ENCODE results near the gene BCAN. TPM values are rescaled to one million over a fixed set of nuclear protein-coding genes. Genes with fewer than 3 reads are reported as not detected.

Gene BCAN
- total and polyA plus RNA-seq, 2 of the 4 experiments (the other 2 are of a cell fraction), result 0.07 TPM; not detected in 1

Other genes starting within 250 kb of the BCAN start
- 2.9 and 3.6 TPM in 2 replicates for gene MEF2D, start 141.3 kb upstream of the BCAN start, total RNA-seq (2012; rRNA removed)
- 20.0 and 25.0 TPM in 2 replicates for gene MEF2D, start 141.3 kb upstream of the BCAN start, polyA plus RNA-seq (2012; rRNA removed)
- gene IQGAP3, start 69.6 kb upstream of the BCAN start, total RNA-seq (2012; rRNA removed), result 13.6 TPM in 2 replicates
- gene IQGAP3, start 69.6 kb upstream of the BCAN start, polyA plus RNA-seq (2012; rRNA removed), result 12.5 and 14.9 TPM in 2 replicates
- gene TTC24, start 62.4 kb upstream of the BCAN start, total RNA-seq (2012; rRNA removed), result not detected in 2 replicates
- not detected in 2 replicates for gene TTC24, start 62.4 kb upstream of the BCAN start, polyA plus RNA-seq (2012; rRNA removed)
- 70.3 and 74.2 TPM in 2 replicates for gene NAXE, start 50.3 kb upstream of the BCAN start, total RNA-seq (2012; rRNA removed)
- gene NAXE, start 50.3 kb upstream of the BCAN start, polyA plus RNA-seq (2012; rRNA removed), result 60.6 and 61.0 TPM in 2 replicates
- gene GPATCH4, start 40.6 kb upstream of the BCAN start, total RNA-seq (2012; rRNA removed), result 30.8 and 41.8 TPM in 2 replicates
- 26.6 and 32.6 TPM in 2 replicates for gene GPATCH4, start 40.6 kb upstream of the BCAN start, polyA plus RNA-seq (2012; rRNA removed)
- not detected in 2 replicates for gene HAPLN2, start 22.7 kb upstream of the BCAN start, total RNA-seq (2012; rRNA removed)
- not detected in 2 replicates for gene HAPLN2, start 22.7 kb upstream of the BCAN start, polyA plus RNA-seq (2012; rRNA removed)
- 40.1 and 46.1 TPM in 2 replicates for gene NES, start 35.3 kb downstream of the BCAN start, total RNA-seq (2012; rRNA removed)
- 25.3 and 26.7 TPM in 2 replicates for gene NES, start 35.3 kb downstream of the BCAN start, polyA plus RNA-seq (2012; rRNA removed)
- 6.1 and 6.3 TPM in 2 replicates for gene CRABP2, start 63.5 kb downstream of the BCAN start, total RNA-seq (2012; rRNA removed)
- 12.2 and 15.7 TPM in 2 replicates for gene CRABP2, start 63.5 kb downstream of the BCAN start, polyA plus RNA-seq (2012; rRNA removed)
- 2.3 and 3.1 TPM in 2 replicates for gene METTL25B, start 86.4 kb downstream of the BCAN start, total RNA-seq (2012; rRNA removed)
- 9.6 and 10.1 TPM in 2 replicates for gene METTL25B, start 86.4 kb downstream of the BCAN start, polyA plus RNA-seq (2012; rRNA removed)
- gene ISG20L2, start 86.6 kb downstream of the BCAN start, total RNA-seq (2012; rRNA removed), result 13.6 and 17.0 TPM in 2 replicates
- 27.2 and 27.3 TPM in 2 replicates for gene ISG20L2, start 86.6 kb downstream of the BCAN start, polyA plus RNA-seq (2012; rRNA removed)
- 65.3 and 68.8 TPM in 2 replicates for gene MRPL24, start 99.0 kb downstream of the BCAN start, total RNA-seq (2012; rRNA removed)
- 94.9 and 99.5 TPM in 2 replicates for gene MRPL24, start 99.0 kb downstream of the BCAN start, polyA plus RNA-seq (2012; rRNA removed)
- 94.6 and 145 TPM in 2 replicates for gene HDGF, start 109.6 kb downstream of the BCAN start, total RNA-seq (2012; rRNA removed)
- gene HDGF, start 109.6 kb downstream of the BCAN start, polyA plus RNA-seq (2012; rRNA removed), result 102 and 123 TPM in 2 replicates
- 10.6 and 14.7 TPM in 2 replicates for gene PRCC, start 125.4 kb downstream of the BCAN start, total RNA-seq (2012; rRNA removed)
- 52.4 and 59.6 TPM in 2 replicates for gene PRCC, start 125.4 kb downstream of the BCAN start, polyA plus RNA-seq (2012; rRNA removed)
- gene SH2D2A, start 174.7 kb downstream of the BCAN start, total RNA-seq (2012; rRNA removed), result 0.28 TPM in 1 of 2 replicates, not detected in the other
- gene SH2D2A, start 174.7 kb downstream of the BCAN start, polyA plus RNA-seq (2012; rRNA removed), result 0.23 TPM in 1 of 2 replicates, not detected in the other
- not detected in 2 replicates for gene INSRR, start 217.0 kb downstream of the BCAN start, total RNA-seq (2012; rRNA removed)
- gene INSRR, start 217.0 kb downstream of the BCAN start, polyA plus RNA-seq (2012; rRNA removed), result not detected in 2 replicates
- gene NTRK1, start 218.7 kb downstream of the BCAN start, total RNA-seq (2012; rRNA removed), result not detected in 2 replicates
- gene NTRK1, start 218.7 kb downstream of the BCAN start, polyA plus RNA-seq (2012; rRNA removed), result 0.03 TPM in 1 of 2 replicates, not detected in the other

Data from IMR-90 (cell line).